HepG2 (cell line): Measurements from ENCODE around the gene METTL2A. TPM values are rescaled to one million over a fixed set of nuclear protein-coding genes. Genes with fewer than 3 reads are reported as not detected.

ENCODE experiments used
- ARID5B ChIP-seq: IDR thresholded peaks from 2 replicates; pipeline ENCODE4 v1.4.0; 2020; ENCODE audit warnings: mild to moderate bottlenecking, missing genetic modification reagents
- BCL6 ChIP-seq: IDR thresholded peaks from 2 replicates; pipeline ENCODE4 v1.6.1; 2016; ENCODE audit warnings: missing genetic modification reagents, missing compliant biosample characterization
- ERF ChIP-seq: IDR thresholded peaks from 2 replicates; pipeline ENCODE4 v1.6.1; 2018; ENCODE audit warnings: missing biosample characterization, missing genetic modification reagents
- GABPB1 ChIP-seq: IDR thresholded peaks from 2 replicates; pipeline ENCODE4 v1.6.1; 2016; ENCODE audit warnings: mild to moderate bottlenecking, missing genetic modification reagents, moderate library complexity, missing compliant biosample characterization
- JUN ChIP-seq: sonication (generic); formaldehyde crosslinking; IDR thresholded peaks from 2 replicates; pipeline ENCODE4 v1.4.0; 2020; ENCODE audit warnings: mild to moderate bottlenecking, missing genetic modification reagents
- KAT7 ChIP-seq: IDR thresholded peaks from 2 replicates; pipeline ENCODE4 v1.6.1; 2018; ENCODE audit warnings: borderline replicate concordance, missing compliant biosample characterization
- MAX ChIP-seq: IDR thresholded peaks from 2 replicates; pipeline ENCODE4 v1.6.1; 2012; ENCODE audit warnings: inconsistent platforms
- MTA3 ChIP-seq: sonication (generic); formaldehyde crosslinking; IDR thresholded peaks from 2 replicates; pipeline ENCODE4 v1.4.0; 2020; ENCODE audit warnings: missing genetic modification reagents
- NR2F2 ChIP-seq: IDR thresholded peaks from 2 replicates; pipeline ENCODE4 v1.6.1; 2012; ENCODE audit warnings: low read depth, inconsistent platforms, borderline replicate concordance
- PATZ1 ChIP-seq: sonication (generic); formaldehyde crosslinking; IDR thresholded peaks from 2 replicates; pipeline ENCODE4 v1.4.0; 2020; ENCODE audit warnings: missing genetic modification reagents
- RBFOX2 ChIP-seq: fragments of 200-400 bp; formaldehyde crosslinking; IDR thresholded peaks from 2 replicates; pipeline ENCODE4 v1.6.1; 2017; ENCODE audit warnings: low read depth, mild to moderate bottlenecking, low read length
- RXRA ChIP-seq: sonication (generic); formaldehyde crosslinking; IDR thresholded peaks from 2 replicates; pipeline ENCODE4 v1.5.1; 2020; ENCODE audit warnings: missing genetic modification reagents
- YEATS4 ChIP-seq: sonication (generic); formaldehyde crosslinking; IDR thresholded peaks from 2 replicates; pipeline ENCODE4 v1.4.0; 2020; ENCODE audit warnings: missing genetic modification reagents, borderline replicate concordance
- ZBTB2 ChIP-seq: sonication (generic); formaldehyde crosslinking; IDR thresholded peaks from 2 replicates; pipeline ENCODE4 v1.8.0; 2022; ENCODE audit warnings: low read depth, missing genetic modification reagents
- ZBTB25 ChIP-seq: IDR thresholded peaks from 2 replicates; pipeline ENCODE4 v1.6.1; 2018; ENCODE audit warnings: missing genetic modification reagents
- ZNF20 ChIP-seq: sonication (generic); formaldehyde crosslinking; IDR thresholded peaks from 2 replicates; pipeline ENCODE4 v1.4.0; 2020; ENCODE audit warnings: mild to moderate bottlenecking, moderate library complexity, missing genetic modification reagents
- ZNF563 ChIP-seq: sonication (generic); formaldehyde crosslinking; IDR thresholded peaks from 2 replicates; pipeline ENCODE4 v1.8.0; 2022; ENCODE audit warnings: mild to moderate bottlenecking, moderate library complexity, missing genetic modification reagents
- polyA plus RNA-seq, 8 experiments: library from polyadenylated mRNA; depleted of rRNA in 3 of 8; stranded (reverse) in 7 of 8; unstranded in 1 of 8; fragments of >200 nt; fragmentation: Illumina TruSeq in 4 of 8; extraction: Trizol in 4 of 8; gene quantifications; 2 replicates each; pipeline versions ENCODE4 v1.2.1 to v1.2.3, GENCODE V29; 2011 to 2016; ENCODE audit warnings: low read depth in 4 of 8, missing spikeins in 1 of 8, mixed read lengths in 1 of 8; ENCODE audit not compliant: insufficient read depth in 1 of 8
- total RNA-seq, 5 experiments: library from RNA; depleted of rRNA; stranded (reverse); fragments of >200 nt; fragmentation: Illumina TruSeq; extraction: Trizol; gene quantifications; 2 replicates each; pipeline ENCODE4 v1.2.3, GENCODE V29; 2016; ENCODE audit warnings: low read depth in 1 of 5
- TF ChIP-seq, protein P1 (sequence below): sonication (generic); formaldehyde crosslinking; conservative IDR thresholded peaks from 2 replicates; pipeline ENCODE4 v1.4.0; 2020; ENCODE audit warnings: missing genetic modification reagents

The METTL2A gene
- total and polyA plus RNA-seq, 2 of the 13 experiments (the other 11 are each of a cell fraction or from before 2014, with no cell fraction given) = 15.6 to 32.3 TPM

DNA sequence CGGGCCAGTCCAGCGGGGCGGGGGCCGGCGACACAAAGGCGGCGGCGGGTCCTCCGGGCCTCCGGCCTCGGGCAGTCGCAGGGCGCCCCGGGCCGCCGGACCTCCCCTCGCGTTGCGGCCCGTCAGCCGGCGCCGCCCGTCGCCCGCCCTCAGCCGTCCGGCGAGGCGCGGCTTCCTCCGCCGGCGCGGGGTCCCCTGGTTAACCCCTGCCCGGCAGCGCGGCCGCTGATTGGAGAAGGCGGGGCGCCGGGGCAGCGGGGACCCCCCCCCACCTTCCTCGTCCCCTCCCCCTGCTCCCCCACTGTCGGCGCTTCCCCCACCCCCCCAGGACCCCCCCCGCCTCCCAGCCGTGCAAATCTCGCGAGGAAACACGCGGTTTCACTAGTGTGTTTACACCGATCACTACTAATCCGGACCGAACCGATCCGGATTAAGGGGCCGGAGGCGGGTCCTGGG is 54.8 kb downstream of the METTL2A start, which contains the start of gene TLK2 (continued):
- TF ChIP-seq RXRA (CRISPR knock-in tag) (no peak), ZNF20 (CRISPR knock-in tag) (no peak), PATZ1 (CRISPR knock-in tag) (peak; percentile 89), ZBTB25 (CRISPR knock-in tag) (peak; percentile 64; the same call in 1 of the 2 replicates), KAT7 (CRISPR knock-in tag) (peak; percentile 24; the same call in 1 of the 2 replicates), RBFOX2 (peak; percentile 53), NR2F2 (no peak), MAX (peak; percentile 71), ARID5B (CRISPR knock-in tag) (no peak), MTA3 (CRISPR knock-in tag) (no peak), ZNF563 (CRISPR knock-in tag) (peak; percentile 62; the same call in 1 of the 2 replicates), ERF (CRISPR knock-in tag) (0 out of 2 replicates have a peak, but pooled peaks have one; percentile 17), JUN (CRISPR knock-in tag) (no peak), GABPB1 (CRISPR knock-in tag) (peak; percentile 53; the same call in 1 of the 2 replicates), ZBTB2 (CRISPR knock-in tag) (peak; percentile 67; the same call in 1 of the 2 replicates), YEATS4 (peak; percentile 70), BCL6 (CRISPR knock-in tag) (no peak)
- TF ChIP-seq, protein P1, sequence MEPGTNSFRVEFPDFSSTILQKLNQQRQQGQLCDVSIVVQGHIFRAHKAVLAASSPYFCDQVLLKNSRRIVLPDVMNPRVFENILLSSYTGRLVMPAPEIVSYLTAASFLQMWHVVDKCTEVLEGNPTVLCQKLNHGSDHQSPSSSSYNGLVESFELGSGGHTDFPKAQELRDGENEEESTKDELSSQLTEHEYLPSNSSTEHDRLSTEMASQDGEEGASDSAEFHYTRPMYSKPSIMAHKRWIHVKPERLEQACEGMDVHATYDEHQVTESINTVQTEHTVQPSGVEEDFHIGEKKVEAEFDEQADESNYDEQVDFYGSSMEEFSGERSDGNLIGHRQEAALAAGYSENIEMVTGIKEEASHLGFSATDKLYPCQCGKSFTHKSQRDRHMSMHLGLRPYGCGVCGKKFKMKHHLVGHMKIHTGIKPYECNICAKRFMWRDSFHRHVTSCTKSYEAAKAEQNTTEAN = peak; percentile 40; the same call in 1 of the 2 replicates
